DND-41 (cell line): ENCODE results near the gene SLC38A10.
A peak's percentile ranks its signal among the peaks of the same experiment; 100 is the strongest.

Experiments used
- ATAC-seq: fragments of 200-7000 bp; cut with Tn5 transposase; 3 replicates; pipeline ENCODE4 v1.9.1; 2021; ENCODE audit warnings: low read depth; ENCODE audit not compliant: insufficient read depth
- DNase-seq: peaks from one replicate; pipeline ENCODE4 v3.0.0-alpha.2; 2020
- H2AFZ ChIP-seq: 2 replicates; pipeline ENCODE4 v1.6.0; 2012; ENCODE audit warnings: low read depth, low read length
- H3K27ac ChIP-seq: 2 replicates; pipeline ENCODE4 v1.5.1; 2012; ENCODE audit warnings: low read length, inconsistent platforms
- H3K27me3 ChIP-seq: fragments of 200-600 bp; sonication (generic); 2 replicates; pipeline ENCODE4 v1.6.0; 2012; ENCODE audit warnings: low read length, mild to moderate bottlenecking, inconsistent platforms; ENCODE audit not compliant: insufficient read depth, poor library complexity
- H3K36me3 ChIP-seq: 2 replicates; pipeline ENCODE4 v1.5.1; 2012; ENCODE audit warnings: low read length, inconsistent platforms; ENCODE audit not compliant: insufficient read depth
- H3K4me1 ChIP-seq: 2 replicates; pipeline ENCODE4 v1.5.1; 2012; ENCODE audit warnings: mild to moderate bottlenecking, low read length; ENCODE audit not compliant: insufficient read depth
- H3K4me2 ChIP-seq: 2 replicates; pipeline ENCODE4 v1.6.0; 2012; ENCODE audit warnings: mild to moderate bottlenecking, moderate library complexity, low read length, inconsistent platforms; ENCODE audit not compliant: insufficient read depth
- H3K4me3 ChIP-seq, 2 experiments: fragments of 200-600 bp in 1 of 2; shearing (Covaris generic) in 1 of 2; 2 replicates each; pipeline ENCODE4 v1.5.1; 2012 to 2016; ENCODE audit warnings: inconsistent platforms in 2 of 2, low read length in 2 of 2, mild to moderate bottlenecking in 2 of 2, low read depth in 1 of 2, moderate library complexity in 1 of 2
- H3K79me2 ChIP-seq: 2 replicates; pipeline ENCODE4 v1.6.0; 2012; ENCODE audit warnings: low read length, inconsistent platforms; ENCODE audit not compliant: insufficient read depth
- H3K9ac ChIP-seq: 2 replicates; pipeline ENCODE4 v1.6.0; 2012; ENCODE audit warnings: low read depth, mild to moderate bottlenecking, inconsistent platforms, low read length, moderate library complexity
- H3K9me3 ChIP-seq: 2 replicates; pipeline ENCODE4 v1.5.1; 2012; ENCODE audit warnings: low read length, moderate library complexity, mild to moderate bottlenecking, inconsistent platforms; ENCODE audit not compliant: insufficient read depth, severe bottlenecking
- H4K20me1 ChIP-seq: 2 replicates; pipeline ENCODE4 v1.6.0; 2012; ENCODE audit warnings: low read length; ENCODE audit not compliant: insufficient read depth
- EZH2 ChIP-seq: IDR thresholded peaks from 3 replicates; pipeline ENCODE4 v1.6.1; 2012; ENCODE audit warnings: borderline replicate concordance, low read depth, mild to moderate bottlenecking, moderate library complexity, low read length, inconsistent platforms; ENCODE audit not compliant: severe bottlenecking
- TF ChIP-seq, protein P1 (sequence below): IDR thresholded peaks from 2 replicates; pipeline ENCODE4 v1.5.1; 2012; ENCODE audit warnings: borderline replicate concordance, low read length, moderate library complexity, mild to moderate bottlenecking; ENCODE audit not compliant: poor library complexity, severe bottlenecking; ENCODE audit errors: extremely low read depth

SLC38A10 gene

DNA sequence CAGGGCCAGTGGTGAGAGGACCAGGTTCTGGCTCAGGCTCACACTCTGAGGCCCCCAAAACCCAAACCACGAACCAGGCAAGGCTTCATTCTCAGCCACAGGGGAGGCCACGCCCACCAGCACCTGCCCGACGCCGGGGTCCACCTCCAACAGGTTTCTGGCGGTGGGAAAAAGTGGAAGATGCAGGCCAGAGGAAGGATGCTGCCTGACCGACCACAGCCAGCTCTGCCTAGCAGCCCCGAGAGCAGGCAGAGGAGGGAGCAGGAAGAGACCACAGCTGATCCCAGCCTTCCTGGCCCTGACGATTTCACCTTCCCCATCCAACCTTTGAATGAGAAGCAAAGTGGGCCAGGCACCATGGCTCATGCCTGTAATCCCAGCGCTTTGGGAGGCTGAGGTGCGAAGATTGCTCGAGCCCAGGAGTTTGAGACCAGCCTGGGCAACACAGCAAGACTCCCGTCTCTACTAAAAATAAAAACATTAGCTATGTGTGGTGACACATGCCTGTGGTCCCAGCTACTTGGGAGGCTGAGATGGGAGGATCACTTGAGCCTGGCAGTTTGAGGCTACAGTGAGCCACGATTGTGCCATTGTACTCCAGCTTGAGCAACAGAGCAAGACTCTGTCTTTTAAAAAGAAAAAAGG is 30.7 kb upstream of the SLC38A10 start:
- Histone ChIP-seq H3K9ac (no peak overlapping the region), H3K4me3 (no peak overlapping the region), H3K4me2 (no peak overlapping the region), H3K79me2 (no peaks in the 10 kb centered on the region), H3K9me3 (no peaks in the 10 kb centered on the region), H2AFZ (no peak overlapping the region), H3K36me3 (no peaks in the 10 kb centered on the region), H3K27ac (no peak overlapping the region), H4K20me1 (no peaks in the 10 kb centered on the region), H3K27me3 (no peaks in the 10 kb centered on the region), H3K4me1 (no peaks in the 10 kb centered on the region)
- TF ChIP-seq EZH2 = no peak
- TF ChIP-seq, protein P1, sequence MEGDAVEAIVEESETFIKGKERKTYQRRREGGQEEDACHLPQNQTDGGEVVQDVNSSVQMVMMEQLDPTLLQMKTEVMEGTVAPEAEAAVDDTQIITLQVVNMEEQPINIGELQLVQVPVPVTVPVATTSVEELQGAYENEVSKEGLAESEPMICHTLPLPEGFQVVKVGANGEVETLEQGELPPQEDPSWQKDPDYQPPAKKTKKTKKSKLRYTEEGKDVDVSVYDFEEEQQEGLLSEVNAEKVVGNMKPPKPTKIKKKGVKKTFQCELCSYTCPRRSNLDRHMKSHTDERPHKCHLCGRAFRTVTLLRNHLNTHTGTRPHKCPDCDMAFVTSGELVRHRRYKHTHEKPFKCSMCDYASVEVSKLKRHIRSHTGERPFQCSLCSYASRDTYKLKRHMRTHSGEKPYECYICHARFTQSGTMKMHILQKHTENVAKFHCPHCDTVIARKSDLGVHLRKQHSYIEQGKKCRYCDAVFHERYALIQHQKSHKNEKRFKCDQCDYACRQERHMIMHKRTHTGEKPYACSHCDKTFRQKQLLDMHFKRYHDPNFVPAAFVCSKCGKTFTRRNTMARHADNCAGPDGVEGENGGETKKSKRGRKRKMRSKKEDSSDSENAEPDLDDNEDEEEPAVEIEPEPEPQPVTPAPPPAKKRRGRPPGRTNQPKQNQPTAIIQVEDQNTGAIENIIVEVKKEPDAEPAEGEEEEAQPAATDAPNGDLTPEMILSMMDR = no peak
- ATAC-seq (no peak), DNase-seq (peak; percentile 17)

- Histone ChIP-seq H3K79me2 (no peaks in the 10 kb centered on the region), H3K36me3 (no peaks in the 10 kb centered on the region), H3K27me3 (no peaks in the 10 kb centered on the region), H3K9ac (no peak overlapping the region), H2AFZ (no peak overlapping the region), H3K27ac (no peak overlapping the region), H3K4me1 (no peaks in the 10 kb centered on the region), H3K4me3 (no peak overlapping the region), H4K20me1 (no peaks in the 10 kb centered on the region), H3K4me2 (no peak overlapping the region), H3K9me3 (no peaks in the 10 kb centered on the region)
- DNase-seq (no peak), ATAC-seq (no peak)
- TF ChIP-seq EZH2 = no peak
- TF ChIP-seq, protein P1 = no peak
Measured at GRCh38 chr17:81324851-81325713, 30.0 kb upstream of the SLC38A10 start.

DNA sequence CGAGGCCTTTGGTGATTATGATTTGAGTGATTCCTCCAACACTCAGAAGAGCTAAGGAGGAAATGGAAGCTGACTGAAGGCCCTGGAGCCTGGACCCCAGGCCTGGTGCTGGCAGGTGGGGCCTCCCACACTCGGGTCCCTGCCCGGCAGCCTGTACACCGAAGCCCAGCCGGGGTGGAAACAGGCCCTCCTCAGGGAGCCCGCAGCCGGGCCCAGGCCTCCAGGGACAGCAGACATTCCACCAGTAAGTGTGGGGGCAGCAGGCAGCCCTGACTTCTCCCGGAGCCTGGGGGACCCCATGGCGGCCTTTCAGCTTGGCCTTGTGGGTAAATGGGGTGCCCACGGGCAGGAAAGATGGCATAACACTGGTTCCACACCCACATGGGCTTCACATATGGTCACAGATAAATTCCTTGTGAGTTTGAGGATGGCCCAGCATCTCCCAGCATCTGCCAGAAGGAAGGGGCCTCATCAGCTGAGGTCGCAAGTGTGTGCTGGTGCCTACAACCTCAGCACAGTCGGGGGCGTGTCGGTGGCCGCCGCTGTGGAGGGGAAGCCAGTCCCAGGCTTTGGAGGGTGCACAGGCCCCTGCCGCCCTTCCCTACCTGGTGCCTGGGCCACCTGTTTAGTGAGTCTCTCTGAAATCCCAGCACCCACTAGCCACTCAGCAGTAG is 29.2 kb upstream of the SLC38A10 start:
- Histone ChIP-seq H3K4me2 (no peak overlapping the region), H3K9me3 (no peaks in the 10 kb centered on the region), H3K27ac (no peak overlapping the region), H3K9ac (no peak overlapping the region), H3K27me3 (no peaks in the 10 kb centered on the region), H3K36me3 (no peaks in the 10 kb centered on the region), H3K4me1 (no peaks in the 10 kb centered on the region), H2AFZ (no peak overlapping the region), H4K20me1 (no peaks in the 10 kb centered on the region), H3K4me3 (no peak overlapping the region), H3K79me2 (no peaks in the 10 kb centered on the region)
- no peak for DNase-seq
- no peak for ATAC-seq
- TF ChIP-seq EZH2 = no peak
- TF ChIP-seq, protein P1 = no peak
